Sigmoid colon (tissue), 4 donors: ENCODE data around the gene TARS2.

Experiments used
- POLR2AphosphoS5 ChIP-seq, 4 donors: sonication (generic); formaldehyde crosslinking; IDR thresholded peaks; one replicate each; pipeline ENCODE4 v1.6.1; 2017; ENCODE audit warnings: antibody characterized with exemption in 4 of 4
- TF ChIP-seq, protein P1 (sequence below), 4 experiments: fragments of 450-650 bp in 3 of 4; fragments of 200-600 bp in 1 of 4; IDR thresholded peaks; one replicate each; pipeline ENCODE4 v1.5.1; 2016 to 2019; ENCODE audit warnings: antibody characterized with exemption in 4 of 4, mild to moderate bottlenecking in 3 of 4, moderate library complexity in 2 of 4

DNA sequence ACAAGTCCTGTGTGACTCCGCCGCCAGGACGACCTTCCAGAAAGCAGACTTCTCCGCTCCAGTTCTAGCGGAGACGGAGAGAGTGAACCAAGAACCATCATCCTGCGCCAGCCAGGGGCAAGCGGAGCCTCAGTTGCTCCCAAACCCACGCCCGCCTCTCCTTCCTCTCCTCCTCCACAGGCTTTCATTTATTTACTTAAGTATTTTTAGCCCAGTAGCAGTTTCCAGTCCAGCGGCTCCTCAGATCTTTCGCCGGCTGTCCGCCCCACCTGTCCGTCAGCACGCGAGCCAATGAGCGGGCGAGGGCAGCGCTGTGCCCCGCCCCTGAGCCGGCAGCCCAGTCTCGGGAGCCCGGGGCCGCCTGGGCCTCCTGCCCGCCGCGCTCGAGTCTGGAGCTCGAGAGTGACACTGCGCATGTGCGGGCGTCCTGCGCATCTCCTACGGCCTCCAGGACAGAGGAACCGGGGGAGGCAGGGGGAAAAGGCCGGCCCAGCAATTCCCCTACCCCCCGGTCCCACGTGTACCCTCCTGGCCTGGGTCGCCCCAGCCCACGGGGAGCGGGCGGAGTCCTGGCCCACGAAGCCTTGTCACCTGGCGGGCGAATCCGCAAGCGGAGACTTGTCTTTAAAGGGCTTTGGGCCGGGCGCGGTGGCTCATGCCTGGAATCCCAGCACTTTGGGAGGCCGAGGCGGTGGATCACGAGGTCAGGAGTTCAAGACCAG is 28.3 kb downstream of the TARS2 start, which contains the start of gene FALEC:
- TF ChIP-seq, protein P1, sequence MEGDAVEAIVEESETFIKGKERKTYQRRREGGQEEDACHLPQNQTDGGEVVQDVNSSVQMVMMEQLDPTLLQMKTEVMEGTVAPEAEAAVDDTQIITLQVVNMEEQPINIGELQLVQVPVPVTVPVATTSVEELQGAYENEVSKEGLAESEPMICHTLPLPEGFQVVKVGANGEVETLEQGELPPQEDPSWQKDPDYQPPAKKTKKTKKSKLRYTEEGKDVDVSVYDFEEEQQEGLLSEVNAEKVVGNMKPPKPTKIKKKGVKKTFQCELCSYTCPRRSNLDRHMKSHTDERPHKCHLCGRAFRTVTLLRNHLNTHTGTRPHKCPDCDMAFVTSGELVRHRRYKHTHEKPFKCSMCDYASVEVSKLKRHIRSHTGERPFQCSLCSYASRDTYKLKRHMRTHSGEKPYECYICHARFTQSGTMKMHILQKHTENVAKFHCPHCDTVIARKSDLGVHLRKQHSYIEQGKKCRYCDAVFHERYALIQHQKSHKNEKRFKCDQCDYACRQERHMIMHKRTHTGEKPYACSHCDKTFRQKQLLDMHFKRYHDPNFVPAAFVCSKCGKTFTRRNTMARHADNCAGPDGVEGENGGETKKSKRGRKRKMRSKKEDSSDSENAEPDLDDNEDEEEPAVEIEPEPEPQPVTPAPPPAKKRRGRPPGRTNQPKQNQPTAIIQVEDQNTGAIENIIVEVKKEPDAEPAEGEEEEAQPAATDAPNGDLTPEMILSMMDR (IDR thresholded peaks at IDR 0.05): no peak
- TF ChIP-seq POLR2AphosphoS5 (IDR thresholded peaks at IDR 0.05): peak; percentile 25 to 71 (median 69)
